Activated effector memory CD4-positive, alpha-beta T cell treated with anti-CD3 and anti-CD28 coated beads, Interleukin-2, amount 50 U/mL, for 16 hours (primary cell): ENCODE measurements around the gene NPHS1.
"Not testable (repeated sequence)": the region's sequence is repeated elsewhere in the genome, so short reads cannot be mapped to it uniquely, and the experiment has no call there.

Experiments
- DNase-seq: peaks from one replicate; pipeline ENCODE4 v3.0.0-alpha.2; 2020

NPHS1 gene, protein sequence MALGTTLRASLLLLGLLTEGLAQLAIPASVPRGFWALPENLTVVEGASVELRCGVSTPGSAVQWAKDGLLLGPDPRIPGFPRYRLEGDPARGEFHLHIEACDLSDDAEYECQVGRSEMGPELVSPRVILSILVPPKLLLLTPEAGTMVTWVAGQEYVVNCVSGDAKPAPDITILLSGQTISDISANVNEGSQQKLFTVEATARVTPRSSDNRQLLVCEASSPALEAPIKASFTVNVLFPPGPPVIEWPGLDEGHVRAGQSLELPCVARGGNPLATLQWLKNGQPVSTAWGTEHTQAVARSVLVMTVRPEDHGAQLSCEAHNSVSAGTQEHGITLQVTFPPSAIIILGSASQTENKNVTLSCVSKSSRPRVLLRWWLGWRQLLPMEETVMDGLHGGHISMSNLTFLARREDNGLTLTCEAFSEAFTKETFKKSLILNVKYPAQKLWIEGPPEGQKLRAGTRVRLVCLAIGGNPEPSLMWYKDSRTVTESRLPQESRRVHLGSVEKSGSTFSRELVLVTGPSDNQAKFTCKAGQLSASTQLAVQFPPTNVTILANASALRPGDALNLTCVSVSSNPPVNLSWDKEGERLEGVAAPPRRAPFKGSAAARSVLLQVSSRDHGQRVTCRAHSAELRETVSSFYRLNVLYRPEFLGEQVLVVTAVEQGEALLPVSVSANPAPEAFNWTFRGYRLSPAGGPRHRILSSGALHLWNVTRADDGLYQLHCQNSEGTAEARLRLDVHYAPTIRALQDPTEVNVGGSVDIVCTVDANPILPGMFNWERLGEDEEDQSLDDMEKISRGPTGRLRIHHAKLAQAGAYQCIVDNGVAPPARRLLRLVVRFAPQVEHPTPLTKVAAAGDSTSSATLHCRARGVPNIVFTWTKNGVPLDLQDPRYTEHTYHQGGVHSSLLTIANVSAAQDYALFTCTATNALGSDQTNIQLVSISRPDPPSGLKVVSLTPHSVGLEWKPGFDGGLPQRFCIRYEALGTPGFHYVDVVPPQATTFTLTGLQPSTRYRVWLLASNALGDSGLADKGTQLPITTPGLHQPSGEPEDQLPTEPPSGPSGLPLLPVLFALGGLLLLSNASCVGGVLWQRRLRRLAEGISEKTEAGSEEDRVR (N-terminal part only)

DNA sequence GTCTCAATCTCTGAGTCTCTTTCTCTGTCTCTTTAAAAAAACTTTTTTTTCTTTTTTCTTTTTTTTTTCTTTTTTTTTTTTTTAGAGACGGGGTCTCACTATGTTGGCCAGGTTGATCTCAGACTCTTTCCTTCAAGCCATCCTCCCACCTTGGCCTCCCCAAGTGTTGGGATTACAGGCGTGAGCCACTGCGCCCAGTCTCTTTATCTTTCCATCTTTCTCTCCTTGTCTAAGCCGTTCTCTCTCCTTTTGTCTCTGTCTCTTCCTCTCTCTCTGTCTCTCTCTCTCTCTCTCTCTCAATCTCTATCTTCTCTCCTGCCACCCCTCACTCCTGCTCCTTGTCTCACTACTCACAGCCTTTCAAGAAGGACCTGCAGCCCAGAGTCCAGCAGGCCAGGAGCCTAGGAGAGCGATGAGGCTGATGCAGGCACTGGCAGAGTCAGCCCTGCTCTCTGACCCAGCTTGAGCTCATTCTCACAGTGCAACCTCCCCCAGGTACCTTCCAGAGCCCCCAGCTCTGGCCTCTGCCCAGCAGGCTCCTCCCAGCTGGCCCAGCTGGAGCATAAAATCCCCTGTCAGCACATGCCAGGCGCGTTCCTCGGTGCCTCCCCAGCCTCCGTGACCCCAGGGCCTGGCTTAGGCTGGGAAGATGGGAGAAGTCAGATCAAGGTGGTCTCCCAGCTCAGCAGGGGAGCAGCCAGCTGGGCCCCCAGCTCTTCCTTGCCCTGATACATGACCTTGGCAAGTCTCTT is at the start of gene NPHS1:
TSS of gene NPHS1 (minus strand) at position 476 of the 752 bp plus-strand sequence. CDS start 667 bp downstream, outside the sequence.
- no peak for DNase-seq

DNA sequence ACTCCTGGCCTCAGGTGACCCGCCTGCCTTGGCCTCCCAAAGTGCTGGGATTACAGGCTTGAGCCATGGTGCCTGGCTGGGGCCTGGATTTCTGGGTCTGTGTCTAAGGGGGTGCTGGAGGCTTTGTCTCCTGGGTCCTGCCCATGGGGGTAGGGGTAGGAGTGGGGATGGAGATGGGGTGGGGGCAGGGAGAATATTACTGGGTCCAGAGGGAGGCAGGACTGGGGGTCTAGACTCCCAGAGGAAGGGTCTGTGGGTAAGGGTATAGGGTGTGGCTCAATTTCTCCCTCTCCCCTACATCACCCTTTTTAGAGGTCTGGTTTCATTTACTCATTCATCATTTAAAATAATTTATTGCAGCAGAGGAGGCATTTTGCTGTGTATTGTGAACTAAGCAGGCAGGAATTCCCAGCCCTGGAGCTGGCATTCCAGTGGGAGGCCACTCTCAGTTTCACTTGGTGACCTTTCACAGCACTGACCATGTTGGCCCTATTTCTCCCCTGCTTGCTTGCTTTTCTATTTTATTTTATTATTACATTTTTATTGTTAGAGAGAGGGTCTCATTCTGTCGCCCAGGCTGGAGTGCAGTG is 48.8 kb upstream of the NPHS1 start:
- DNase-seq = no peak

DNA sequence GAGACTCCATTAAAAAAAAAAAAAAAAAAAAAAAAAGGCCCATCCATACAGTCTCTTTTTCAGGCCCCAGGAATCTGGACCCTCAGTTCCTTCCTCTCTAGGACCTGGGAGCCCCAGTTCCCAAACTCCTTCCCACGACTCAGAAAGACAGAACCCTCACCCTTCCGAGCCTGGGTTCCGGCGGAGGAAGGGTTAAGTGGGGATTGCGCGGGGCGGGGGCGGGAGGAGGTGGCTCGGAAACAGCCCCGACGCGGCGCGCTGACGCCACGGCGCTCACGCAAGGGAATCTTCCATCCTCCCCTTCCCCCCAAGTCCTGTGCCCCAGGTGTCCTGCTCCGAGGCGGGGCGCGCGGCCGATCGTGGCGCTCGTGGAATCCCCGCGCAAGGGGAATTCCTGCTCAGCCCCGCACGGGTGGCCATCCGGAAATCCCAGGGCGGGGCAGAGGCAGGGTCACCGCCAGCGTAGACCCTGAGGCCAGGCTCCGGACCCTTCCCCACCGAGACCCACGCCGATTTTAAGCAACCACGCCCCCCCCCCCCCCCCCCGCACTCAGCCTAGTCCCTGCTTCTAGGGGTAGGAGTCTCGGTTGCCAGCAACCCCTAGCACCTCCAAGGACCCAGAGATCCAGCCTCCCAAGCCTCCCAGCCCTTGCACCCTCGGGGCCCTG is 47.4 kb upstream of the NPHS1 start:
- DNase-seq = peak; percentile 96

DNA sequence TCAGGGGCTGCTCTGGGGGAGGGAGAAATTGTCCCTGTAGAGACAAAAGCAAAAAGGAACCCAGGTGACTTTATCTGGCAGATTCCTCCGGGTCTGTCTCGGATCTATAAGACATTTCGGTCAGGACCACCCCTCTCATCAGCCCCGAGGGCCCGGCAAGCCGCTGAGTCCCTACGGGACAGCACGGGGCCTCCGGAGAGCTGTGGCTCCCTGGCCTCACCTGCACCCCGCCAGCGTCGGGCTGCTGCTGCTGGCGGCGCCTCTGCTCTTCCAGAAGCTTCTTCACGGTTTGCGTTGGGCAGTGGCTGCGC is 46.1 kb upstream of the NPHS1 start:
- DNase-seq = no peak

DNA sequence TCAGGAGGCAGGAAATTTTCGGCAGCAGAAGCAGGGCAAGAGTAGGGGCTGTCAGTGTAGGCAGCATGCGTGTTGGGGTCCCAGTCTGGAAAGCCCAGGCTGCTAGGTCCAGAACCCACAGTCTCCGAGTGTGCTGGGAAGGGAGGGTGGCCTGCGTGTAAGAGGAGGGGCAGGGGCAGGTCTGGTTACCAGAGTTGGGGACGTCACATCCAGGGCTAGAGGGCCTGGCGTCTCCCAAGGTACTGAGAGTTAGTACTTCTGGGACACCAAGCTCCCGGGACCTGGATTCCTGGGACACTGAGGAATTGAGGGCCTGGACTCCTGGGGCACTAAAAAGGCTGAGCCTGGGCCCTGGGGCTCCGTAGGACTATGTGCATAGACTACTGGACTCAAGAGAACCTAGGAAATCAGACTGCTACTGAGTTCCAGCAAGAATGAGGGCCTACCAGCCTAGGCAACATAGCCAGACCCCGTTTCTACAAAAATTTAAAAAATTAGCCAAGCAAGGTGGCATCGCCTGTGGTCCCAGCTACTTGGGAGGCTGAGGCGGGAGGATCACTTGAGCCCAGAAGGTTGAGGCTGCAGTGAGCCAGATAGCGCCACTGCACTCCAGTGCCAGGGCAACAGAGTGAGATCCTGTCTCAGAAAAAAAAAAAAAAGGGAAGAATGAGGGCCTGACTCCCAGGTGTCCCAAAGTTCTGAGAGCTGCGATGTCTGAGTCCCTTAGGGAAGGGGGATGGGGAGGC is 45.6 kb upstream of the NPHS1 start:
- DNase-seq = no peak

DNA sequence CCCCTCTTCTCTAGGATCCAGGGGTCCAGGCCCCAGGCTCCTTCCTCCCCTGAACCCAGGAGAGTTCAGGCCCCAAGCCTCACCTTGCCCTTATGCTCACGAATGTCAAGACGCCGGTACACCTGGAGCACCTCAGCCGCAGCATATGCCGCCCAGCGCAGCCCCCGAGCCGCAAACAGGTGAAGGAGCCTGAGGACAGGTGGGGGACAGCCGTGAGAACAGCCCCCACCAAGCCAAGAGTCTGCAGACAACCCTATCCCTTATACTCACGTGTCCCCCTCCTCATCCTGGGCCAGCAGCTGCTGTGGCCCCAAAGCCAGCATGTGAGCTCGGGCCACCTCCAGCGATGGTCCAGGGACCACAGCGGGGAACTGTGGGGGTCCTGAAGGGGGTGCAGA is 44.3 kb upstream of the NPHS1 start:
- no peak for DNase-seq

DNA sequence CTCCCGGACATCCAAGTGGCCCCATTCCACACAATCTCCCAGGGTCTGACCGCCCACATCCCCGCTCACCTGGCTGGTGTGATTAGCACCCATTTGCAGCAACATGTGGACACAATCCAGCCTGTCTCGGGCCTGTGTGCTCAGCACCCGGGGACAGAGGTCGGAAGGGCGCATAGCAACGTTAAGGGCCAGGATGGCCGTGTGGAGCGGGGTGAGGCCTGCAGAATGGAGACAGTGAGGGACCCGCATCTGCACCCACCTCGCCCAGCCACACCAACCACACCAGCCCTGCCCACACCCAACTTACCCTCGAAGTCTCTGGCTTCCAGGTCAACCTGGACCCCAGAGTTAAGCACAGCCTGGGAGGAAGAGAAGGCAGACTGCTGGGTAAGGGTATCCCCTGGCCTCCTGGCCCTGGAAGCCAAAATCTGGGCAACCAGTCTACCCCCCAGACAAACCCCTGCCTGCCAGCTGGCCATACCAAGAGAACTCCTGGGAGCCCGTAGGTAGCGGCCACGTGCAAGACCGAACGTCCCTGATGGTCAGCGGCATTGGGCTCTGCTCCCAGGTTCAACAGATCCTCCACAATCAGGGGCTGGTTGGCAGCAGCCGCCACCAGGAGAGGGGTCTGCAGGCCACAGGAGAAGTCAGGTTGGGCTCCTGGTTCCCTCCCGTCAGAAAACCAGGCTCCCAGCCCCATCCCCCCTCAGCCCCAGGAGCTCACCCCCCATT is 43.8 kb upstream of the NPHS1 start:
- no peak for DNase-seq

DNA sequence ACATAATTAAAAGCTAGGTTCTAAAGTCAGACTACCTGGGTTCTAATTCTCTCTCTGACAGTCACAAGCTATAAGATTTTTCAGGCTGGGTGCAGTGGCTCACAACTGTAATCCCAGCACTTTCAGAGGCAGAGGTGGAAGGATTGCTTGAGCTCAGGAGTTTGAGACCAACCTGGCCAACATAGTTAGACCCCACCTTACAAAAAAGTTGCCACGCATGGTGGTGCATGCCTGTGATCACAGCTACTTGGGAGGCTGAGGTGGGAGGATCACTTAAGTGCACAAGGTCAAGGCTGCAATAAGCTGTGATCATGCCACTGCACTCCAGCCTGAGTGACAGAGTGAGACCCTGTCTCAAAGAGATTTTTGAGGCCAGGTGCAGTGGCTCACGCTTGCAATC is 42.0 kb upstream of the NPHS1 start:
- no peak for DNase-seq

DNA sequence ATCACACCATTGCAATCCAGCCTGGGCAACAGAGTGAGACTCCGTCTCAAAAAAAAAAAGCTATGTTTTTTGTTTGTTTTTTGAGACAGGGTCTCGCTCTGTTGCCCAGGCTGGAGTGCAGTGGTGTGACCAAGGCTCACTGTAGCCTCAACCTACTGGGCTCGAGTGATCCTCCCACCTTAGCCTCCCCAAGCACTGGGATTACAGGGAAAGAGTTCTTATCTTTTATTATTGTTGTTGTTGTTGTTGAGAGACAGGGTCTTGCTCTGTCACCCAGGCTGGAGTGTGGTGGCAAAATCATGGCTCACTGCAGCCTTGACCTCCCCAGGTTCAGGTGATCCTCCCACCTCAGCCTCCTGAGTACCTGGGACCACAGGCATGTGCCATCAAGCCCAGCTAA is 39.5 kb upstream of the NPHS1 start:
- DNase-seq = not testable (repeated sequence)

DNA sequence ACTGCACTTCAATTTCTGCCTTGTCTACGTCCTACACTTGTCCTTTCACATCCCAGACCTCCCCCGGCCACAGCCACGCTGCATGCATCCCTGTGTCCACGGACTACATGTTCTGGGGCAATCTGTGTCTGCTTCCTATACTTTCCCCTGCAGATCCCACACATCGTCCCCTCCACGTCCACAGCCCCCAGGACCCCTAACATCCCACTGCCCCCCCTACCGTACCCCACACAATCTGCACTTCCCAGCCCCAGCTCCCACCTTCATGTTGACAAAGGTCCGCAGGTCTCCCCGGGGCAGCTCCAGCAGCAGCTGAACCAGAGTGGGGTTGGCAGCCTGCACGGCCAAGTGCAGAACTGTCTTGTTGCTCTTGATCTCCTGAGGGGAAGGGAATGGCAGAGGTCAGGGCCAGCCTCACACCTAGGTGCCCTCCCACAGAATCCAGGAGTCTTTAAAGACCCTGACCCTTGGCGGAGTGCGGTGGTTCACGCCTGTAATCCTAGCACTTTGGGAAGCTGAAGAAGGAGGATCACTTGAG is 37.9 kb upstream of the NPHS1 start:
- no peak for DNase-seq

DNA sequence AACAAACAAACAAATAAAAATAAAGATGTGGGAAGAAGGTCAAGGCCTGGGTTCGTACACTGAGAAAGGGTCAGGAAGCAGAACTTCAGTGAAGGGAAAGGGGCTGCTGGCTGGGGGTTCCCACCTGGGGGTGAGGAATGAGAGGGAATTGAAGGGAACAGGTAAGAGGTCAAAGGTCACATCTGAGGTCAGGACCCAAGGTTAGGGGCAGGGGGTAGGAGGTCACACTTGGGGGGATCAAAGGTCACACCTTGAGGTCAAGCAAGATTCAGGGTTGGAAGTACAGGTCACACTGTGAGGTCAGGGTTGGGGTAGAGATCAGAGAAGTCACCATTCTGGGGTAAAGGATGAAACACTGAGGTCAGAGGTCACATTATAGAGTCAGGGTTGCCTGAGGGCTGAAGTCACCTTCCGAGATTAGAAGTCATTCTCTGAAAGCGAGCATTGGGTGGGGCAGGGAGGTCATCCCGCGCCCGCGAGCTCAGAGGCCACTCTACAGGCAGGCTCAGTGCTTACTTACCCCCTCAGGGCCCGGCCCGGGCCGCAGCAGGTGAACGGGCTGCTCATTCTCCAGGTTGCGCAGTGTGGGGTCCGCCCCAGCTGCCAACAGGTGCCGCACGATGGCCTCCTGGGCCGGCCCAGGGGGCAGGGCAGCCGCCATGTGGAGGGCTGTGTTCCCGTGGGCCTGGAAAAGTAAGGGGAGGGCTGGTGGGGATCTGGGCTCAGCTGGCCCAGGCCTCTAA is 37.2 kb upstream of the NPHS1 start:
- no peak for DNase-seq

DNA sequence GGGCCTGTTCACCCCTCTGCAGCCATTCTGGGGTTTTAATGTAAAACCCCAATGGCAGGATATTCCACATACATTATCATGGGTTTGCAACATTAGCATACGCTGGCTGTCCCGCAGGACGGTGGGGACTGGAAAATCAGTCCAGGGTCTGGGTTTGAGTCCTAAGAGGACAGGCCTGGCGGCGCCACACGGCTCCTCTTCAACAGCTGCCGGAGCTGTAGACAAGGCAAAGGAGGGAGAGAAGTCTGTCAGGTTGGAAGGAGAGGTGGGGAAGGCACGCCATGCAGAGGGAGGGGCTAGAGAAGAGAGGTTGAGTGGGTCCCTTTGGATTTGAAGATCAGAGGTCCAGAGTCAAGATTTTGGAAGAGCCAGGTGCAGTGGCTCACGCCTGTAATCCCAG is 36.1 kb upstream of the NPHS1 start:
- no peak for DNase-seq

DNA sequence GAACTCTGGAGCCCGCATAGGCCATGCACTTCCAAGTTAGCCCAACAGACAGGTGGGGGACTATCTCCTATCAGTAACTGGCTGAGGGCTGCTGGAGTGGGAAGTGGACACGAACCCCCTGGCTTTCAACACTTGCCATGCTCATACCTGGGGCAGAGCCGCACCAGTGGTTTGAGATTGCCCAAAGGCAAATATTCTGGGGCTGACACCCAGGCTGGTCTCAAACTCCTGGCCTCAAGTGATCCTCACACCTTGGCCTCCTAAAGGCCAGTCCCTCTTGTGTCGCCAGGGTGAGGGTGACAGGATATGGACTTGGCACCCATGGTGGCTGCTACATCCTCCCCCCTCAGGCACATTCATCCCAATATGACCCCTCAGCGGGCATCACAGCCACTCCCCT is 34.9 kb upstream of the NPHS1 start:
- DNase-seq = no peak

DNA sequence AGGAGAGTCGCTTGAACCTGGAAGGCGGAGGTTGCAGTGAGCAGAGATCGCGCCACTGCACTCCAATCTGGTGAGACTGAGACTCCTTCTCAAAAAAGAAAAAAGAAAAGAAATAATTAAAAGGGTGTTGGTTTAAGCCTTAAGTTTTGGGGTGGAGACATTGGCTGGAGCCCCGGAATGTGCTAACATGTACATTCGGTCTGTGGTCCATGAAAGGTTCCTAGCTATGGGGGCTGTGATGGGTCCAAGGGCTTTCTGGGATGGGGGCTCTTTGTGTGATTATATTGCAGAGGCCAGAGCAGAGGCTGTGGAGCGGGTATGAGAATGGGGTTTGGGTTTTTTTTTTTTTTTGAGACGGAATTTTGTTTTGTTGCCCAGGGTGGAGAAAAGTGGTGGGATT is 33.6 kb upstream of the NPHS1 start:
- no peak for DNase-seq

DNA sequence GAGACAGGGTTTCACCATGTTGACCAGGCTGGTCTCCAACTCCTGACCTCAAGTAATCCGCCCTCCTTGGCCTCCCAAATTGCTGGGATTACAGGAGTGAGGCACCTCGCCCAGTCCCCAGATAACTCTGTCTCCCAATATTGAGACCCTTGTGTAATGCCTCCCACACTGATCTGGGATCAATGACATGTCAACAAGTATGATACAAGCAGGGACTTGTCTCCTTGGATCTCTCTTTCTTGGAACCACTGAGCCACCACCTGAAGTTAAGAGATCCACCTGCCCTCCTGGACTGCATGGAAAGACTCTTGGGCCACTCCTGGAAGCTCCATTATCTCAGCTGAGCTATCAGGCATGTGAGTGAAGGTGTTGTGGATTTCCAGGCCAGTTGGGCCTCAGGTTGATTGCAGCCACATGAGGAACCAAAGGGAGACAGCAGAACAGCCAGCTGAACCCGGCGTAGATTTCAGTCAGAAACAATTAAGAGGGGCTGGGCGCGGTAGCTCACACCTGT is 33.0 kb upstream of the NPHS1 start:
- DNase-seq = no peak

DNA sequence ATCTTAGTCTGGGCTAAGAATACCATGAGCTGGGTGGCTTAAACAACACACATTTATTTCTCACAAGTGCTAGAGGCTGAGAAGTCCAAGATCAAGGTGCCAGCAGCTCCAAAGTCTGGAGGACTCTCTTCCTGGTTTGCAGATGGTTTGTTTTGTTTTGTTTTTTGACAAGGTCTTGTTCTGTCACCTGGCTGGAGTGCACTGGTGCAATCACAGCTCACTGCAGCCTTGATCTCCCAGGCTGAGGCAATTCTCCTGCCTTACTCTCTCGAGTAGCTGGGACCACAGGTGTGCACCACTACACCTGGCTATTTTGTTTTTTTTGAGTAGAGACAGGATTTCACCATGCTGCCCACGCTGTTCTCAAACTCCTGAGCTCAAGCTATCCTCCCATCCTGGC is 31.6 kb upstream of the NPHS1 start:
- DNase-seq = no peak

DNA sequence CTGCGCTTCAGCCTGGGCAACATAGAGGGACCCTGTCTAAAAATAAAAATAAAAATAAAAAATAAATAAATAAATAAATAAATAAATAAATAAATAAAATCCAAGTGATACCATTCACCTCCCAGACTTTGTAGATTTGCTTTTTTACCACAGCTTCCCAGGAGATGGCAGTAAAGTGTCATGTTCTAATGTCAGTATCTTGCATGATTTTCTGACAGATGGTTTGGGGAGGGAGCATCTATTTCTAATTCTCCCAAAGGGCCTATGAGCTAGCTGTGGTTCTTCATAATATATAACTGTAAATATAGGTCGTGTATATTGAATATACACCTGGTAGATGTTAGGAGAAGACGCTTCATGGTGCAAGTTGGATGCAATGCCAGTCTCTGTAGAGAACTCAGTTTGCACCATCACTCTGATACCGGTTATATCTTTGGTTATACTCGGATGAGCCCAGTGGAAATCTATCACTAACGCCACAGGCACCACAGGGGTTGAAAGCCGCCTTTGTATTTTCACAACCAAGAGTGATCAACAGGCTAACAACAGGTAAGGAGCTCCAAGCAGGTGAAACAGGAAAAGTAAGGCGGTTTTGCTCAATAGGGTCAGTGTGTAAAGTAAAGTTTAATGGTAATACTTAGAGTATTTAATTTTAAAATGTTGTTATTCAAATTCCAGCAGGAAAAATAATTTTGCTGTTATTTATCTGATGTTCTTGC is 30.0 kb upstream of the NPHS1 start:
- no peak for DNase-seq

DNA sequence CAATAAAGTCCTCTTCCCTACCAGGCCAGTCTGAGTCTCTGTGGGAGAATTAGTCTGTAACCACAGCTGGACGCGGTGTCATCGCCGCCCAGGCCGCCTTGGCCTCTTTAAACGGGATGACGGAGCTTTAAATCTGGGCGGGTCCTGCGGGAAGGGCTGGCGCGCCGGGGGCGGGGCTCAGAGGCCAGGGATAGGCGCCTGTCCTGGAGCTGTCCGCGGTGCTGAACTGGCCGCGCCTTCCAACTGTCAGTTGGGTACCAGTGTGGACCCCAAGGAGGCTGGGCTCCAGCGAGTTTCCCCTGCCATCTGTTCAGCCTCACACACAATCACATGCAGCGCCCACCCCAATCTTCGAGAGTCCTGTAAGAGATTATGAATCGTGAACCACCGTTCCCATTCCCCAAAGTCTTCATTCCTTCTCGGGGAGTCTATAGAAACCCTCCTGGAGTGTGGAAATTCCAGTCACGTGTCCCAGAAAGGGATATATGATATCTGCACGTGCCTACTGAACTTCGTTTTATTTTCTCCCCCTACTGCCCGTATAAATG is 27.5 kb upstream of the NPHS1 start:
- peak; percentile 91 for DNase-seq
